H1 (cell line): Measurements from ENCODE around the gene CRTAP. TPM values are rescaled to one million over a fixed set of nuclear protein-coding genes. Genes with fewer than 3 reads are reported as not detected.

ENCODE experiments used
- CTCF ChIA-PET: fragments of 300-600 bp; sonication (Branson Sonifier 250); formaldehyde crosslinking; loops from one replicate; lab custom pipeline; 2021; ENCODE audit not compliant: partially characterized antibody; lab: Charles Lee
- POLR2A ChIA-PET: fragments of 300-600 bp; sonication (Branson Sonifier 250); formaldehyde crosslinking; loops from one replicate; lab custom pipeline; 2021; ENCODE audit warnings: inconsistent platforms; ENCODE audit not compliant: partially characterized antibody; lab: Charles Lee
- DNase-seq, 2 experiments: peaks; one replicate each; pipeline versions ENCODE4 v3.0.0 to v3.0.0-alpha.2; 2010 to 2022; ENCODE audit warnings: low spot score in 2 of 2, low read depth in 1 of 2, mixed read lengths in 1 of 2
- FAIRE-seq: peaks from 2 replicates; lab custom pipeline; 2011; peaks lifted over from hg19 to GRCh38; lab: Jason Lieb, UNC
- H2AFZ ChIP-seq: 2 replicates; pipeline ENCODE4 v1.8.1; 2012; ENCODE audit warnings: low read length, inconsistent platforms
- H2AK5ac ChIP-seq: 2 replicates; pipeline ENCODE4 v1.6.1; 2013; ENCODE audit warnings: low read depth, low read length
- H2BK120ac ChIP-seq: replicated peaks from 2 replicates; pipeline ENCODE3; 2013; ENCODE audit warnings: low read depth, low read length, inconsistent platforms
- H2BK12ac ChIP-seq: 2 replicates; pipeline ENCODE4 v1.6.1; 2013; ENCODE audit warnings: low read depth, low read length
- H2BK15ac ChIP-seq: 2 replicates; pipeline ENCODE4 v1.6.1; 2013; ENCODE audit warnings: low read length
- H2BK20ac ChIP-seq: 2 replicates; pipeline ENCODE4 v1.6.1; 2013; ENCODE audit warnings: low read length
- H2BK5ac ChIP-seq: 2 replicates; pipeline ENCODE4 v1.6.1; 2013; ENCODE audit warnings: low read depth, low read length
- H3K14ac ChIP-seq: 2 replicates; pipeline ENCODE4 v1.6.1; 2013; ENCODE audit warnings: inconsistent platforms; ENCODE audit not compliant: insufficient read length
- H3K18ac ChIP-seq: 2 replicates; pipeline ENCODE4 v1.6.1; 2013; ENCODE audit warnings: low read length; ENCODE audit errors: extremely low read depth
- H3K23ac ChIP-seq: 2 replicates; pipeline ENCODE4 v1.6.1; 2013; ENCODE audit warnings: inconsistent platforms; ENCODE audit not compliant: insufficient read length
- H3K23me2 ChIP-seq: 2 replicates; pipeline ENCODE4 v1.6.1; 2013; ENCODE audit warnings: low read depth, low read length
- H3K27ac ChIP-seq: 2 replicates; pipeline ENCODE4 v1.6.1; 2011; ENCODE audit warnings: low read depth, low read length, inconsistent platforms
- H3K27me3 ChIP-seq, 4 experiments: replicated peaks in 1 of 4; 1 replicate in 1 of 4; 2 replicates in 3 of 4; pipeline versions ENCODE4 v1.6.1 to v1.8.1; 2011 to 2013; ENCODE audit warnings: low read length in 3 of 4, mild to moderate bottlenecking in 3 of 4, inconsistent platforms in 2 of 4, mixed read lengths in 2 of 4, moderate library complexity in 1 of 4; ENCODE audit not compliant: control insufficient read depth in 3 of 4, insufficient read depth in 3 of 4; ENCODE audit errors: extremely low read depth in 1 of 4
- H3K36me3 ChIP-seq, 4 experiments: 2 replicates each; pipeline versions ENCODE4 v1.6.1 to v1.8.1; 2011 to 2013; ENCODE audit warnings: mild to moderate bottlenecking in 4 of 4, low read length in 3 of 4, moderate library complexity in 2 of 4, control low read depth in 1 of 4, inconsistent platforms in 1 of 4; ENCODE audit not compliant: insufficient read depth in 4 of 4, control insufficient read depth in 2 of 4
- H3K4ac ChIP-seq: replicated peaks from 2 replicates; pipeline ENCODE3; 2013; ENCODE audit warnings: low read length, low read depth, mixed read lengths, inconsistent platforms; ENCODE audit not compliant: insufficient read length
- H3K4me1 ChIP-seq, 4 experiments: replicated peaks in 1 of 4; 1 replicate in 1 of 4; 2 replicates in 3 of 4; pipeline versions ENCODE4 v1.6.1 to v1.8.1; 2011 to 2013; ENCODE audit warnings: low read length in 3 of 4, inconsistent platforms in 2 of 4, mixed read lengths in 1 of 4; ENCODE audit not compliant: insufficient read depth in 4 of 4, control insufficient read depth in 3 of 4
- H3K4me2 ChIP-seq, 2 experiments: 2 replicates each; pipeline versions ENCODE4 v1.6.1 to v1.8.1; 2011 to 2013; ENCODE audit warnings: low read depth in 2 of 2, low read length in 2 of 2, control low read depth in 1 of 2, inconsistent platforms in 1 of 2, mild to moderate bottlenecking in 1 of 2; ENCODE audit not compliant: insufficient read depth in 1 of 2
- H3K4me3 ChIP-seq, 4 experiments: fragments of 200-600, 300-600 bp in 1 of 4; sonication (generic), shearing (Covaris generic), sonication (Bioruptor Twin) in 1 of 4; 2 replicates each; pipeline versions ENCODE4 v1.5.1 to v1.8.1; 2011 to 2016; ENCODE audit warnings: low read length in 4 of 4, low read depth in 3 of 4, control low read depth in 2 of 4, inconsistent platforms in 2 of 4, mild to moderate bottlenecking in 2 of 4, mixed read lengths in 1 of 4, moderate library complexity in 1 of 4; ENCODE audit not compliant: insufficient read depth in 2 of 4; ENCODE audit errors: extremely low read depth in 1 of 4
- H3K56ac ChIP-seq: replicated peaks from 2 replicates; pipeline ENCODE3; 2013; ENCODE audit warnings: low read depth, mild to moderate bottlenecking, mixed read lengths, low read length, inconsistent platforms; ENCODE audit not compliant: insufficient read length
- H3K79me1 ChIP-seq: 2 replicates; pipeline ENCODE4 v1.6.1; 2013; ENCODE audit warnings: low read depth, low read length, control low read depth
- H3K79me2 ChIP-seq, 2 experiments: 2 replicates each; pipeline versions ENCODE4 v1.6.1 to v1.8.1; 2012 to 2013; ENCODE audit warnings: low read length in 2 of 2, mild to moderate bottlenecking in 2 of 2, inconsistent platforms in 1 of 2; ENCODE audit not compliant: insufficient read depth in 2 of 2, control insufficient read depth in 1 of 2
- H3K9ac ChIP-seq, 4 experiments: replicated peaks in 1 of 4; 1 replicate in 1 of 4; 2 replicates in 3 of 4; pipeline versions ENCODE4 v1.6.1 to v1.8.1; 2011 to 2013; ENCODE audit warnings: low read depth in 3 of 4, low read length in 3 of 4, control low read depth in 2 of 4, mild to moderate bottlenecking in 2 of 4, moderate library complexity in 2 of 4, inconsistent platforms in 1 of 4; ENCODE audit errors: extremely low read depth in 1 of 4
- H3K9me3 ChIP-seq, 2 experiments: 2 replicates each; pipeline versions ENCODE4 v1.6.1 to v1.8.1; 2012 to 2013; ENCODE audit warnings: mild to moderate bottlenecking in 2 of 2, moderate library complexity in 2 of 2, control low read depth in 1 of 2, inconsistent platforms in 1 of 2, low read depth in 1 of 2, low read length in 1 of 2, mixed read lengths in 1 of 2; ENCODE audit not compliant: insufficient read depth in 2 of 2
- H4K20me1 ChIP-seq, 2 experiments: replicated peaks in 1 of 2; 2 replicates each; pipeline versions ENCODE3 to v1.8.1; 2011 to 2013; ENCODE audit warnings: inconsistent platforms in 2 of 2, low read length in 2 of 2, mild to moderate bottlenecking in 1 of 2; ENCODE audit not compliant: insufficient read depth in 2 of 2, control insufficient read depth in 1 of 2
- H4K5ac ChIP-seq: 2 replicates; pipeline ENCODE4 v1.6.1; 2013; ENCODE audit warnings: low read length, low read depth, mixed read lengths, inconsistent platforms; ENCODE audit not compliant: insufficient read length
- H4K8ac ChIP-seq: 2 replicates; pipeline ENCODE4 v1.8.0; 2013; ENCODE audit warnings: mild to moderate bottlenecking, moderate library complexity, low read length, inconsistent platforms; ENCODE audit not compliant: insufficient read depth; ENCODE audit errors: extremely low read depth
- H4K91ac ChIP-seq: replicated peaks from 2 replicates; pipeline ENCODE3; 2013; ENCODE audit warnings: low read length, mixed read lengths, inconsistent platforms; ENCODE audit not compliant: insufficient read length
- BACH1 ChIP-seq: IDR thresholded peaks from 2 replicates; pipeline ENCODE4 v1.6.1; 2012; ENCODE audit warnings: low read length, improper control_type of control experiment
- GABPA ChIP-seq: IDR thresholded peaks from 2 replicates; pipeline ENCODE4 v1.6.1; 2011; ENCODE audit warnings: mild to moderate bottlenecking, low read length, moderate library complexity, borderline replicate concordance; ENCODE audit not compliant: insufficient read depth
- MAFK ChIP-seq: IDR thresholded peaks from 2 replicates; pipeline ENCODE4 v1.6.1; 2012; ENCODE audit warnings: low read depth, mild to moderate bottlenecking, improper control_type of control experiment, low read length
- RFX5 ChIP-seq: IDR thresholded peaks from 2 replicates; pipeline ENCODE4 v1.6.1; 2011; ENCODE audit warnings: low read depth, low read length, improper control_type of control experiment, borderline replicate concordance
- RXRA ChIP-seq: IDR thresholded peaks from 2 replicates; pipeline ENCODE4 v1.6.1; 2011; ENCODE audit warnings: low read depth, mild to moderate bottlenecking, low read length, moderate library complexity; ENCODE audit not compliant: insufficient read depth
- SIN3A ChIP-seq, 2 experiments: IDR thresholded peaks in 1 of 2; conservative IDR thresholded peaks in 1 of 2; 2 replicates each; pipeline ENCODE4 v1.6.1; 2011 to 2012; ENCODE audit warnings: low read length in 2 of 2, improper control_type of control experiment in 1 of 2, low read depth in 1 of 2, mild to moderate bottlenecking in 1 of 2
- SP1 ChIP-seq: IDR thresholded peaks from 2 replicates; pipeline ENCODE4 v1.6.1; 2011; ENCODE audit warnings: low read depth, low read length
- SP2 ChIP-seq: IDR thresholded peaks from 2 replicates; pipeline ENCODE4 v1.6.1; 2012; ENCODE audit warnings: mild to moderate bottlenecking, low read length, inconsistent platforms
- TAF7 ChIP-seq: optimal IDR thresholded peaks from 2 replicates; pipeline ENCODE3; 2011; ENCODE audit warnings: low read depth, mild to moderate bottlenecking, inconsistent platforms, low read length, moderate library complexity, borderline replicate concordance
- WGBS, 2 experiments: shearing (Covaris generic) in 1 of 2; methylation state at CpG; one replicate each; pipeline versions ENCODE4 v1.1.6 to v1.1.7; 2013 to 2015; ENCODE audit warnings: low lambda C conversion rate in 2 of 2, mixed read lengths in 2 of 2, inconsistent platforms in 1 of 2, low coverage in 1 of 2, missing lambda C conversion rate in 1 of 2; ENCODE audit not compliant: insufficient replicate concordance in 2 of 2, insufficient coverage in 1 of 2, insufficient read length in 1 of 2; ENCODE audit errors: extremely low coverage in 1 of 2, missing lambda C conversion rate in 1 of 2; 5-methylcytosine and 5-hydroxymethylcytosine counted together
- polyA plus RNA-seq, 7 experiments: library from polyadenylated mRNA; depleted of rRNA in 3 of 7; stranded (reverse) in 5 of 7; unstranded in 2 of 7; fragments of >200 nt in 5 of 7; fragments of 200-250 nt in 2 of 7; gene quantifications; 1 replicate in 5 of 7; 2 replicates in 1 of 7; 4 replicates in 1 of 7; pipeline versions ENCODE4 v1.2.1 to v1.2.3, GENCODE V29; 2011 to 2013; ENCODE audit warnings: missing spikeins in 2 of 7, mixed read lengths in 2 of 7
- total RNA-seq: library from RNA; stranded (reverse); fragmentation: NEBNext Ultra II Directional; extraction: Animal tissue kit (Norgen Biotek cat#: 25700); gene quantifications from 2 replicates; pipeline ENCODE4 v1.2.1, GENCODE V29; 2021

CRTAP gene
- total and polyA plus RNA-seq, 2 of the 8 experiments (the other 6 are each of a cell fraction or from before 2014, with no cell fraction given) = 159 to 188 TPM

- Histone ChIP-seq H3K27me3 (no peaks in the 10 kb centered on the region), H2AFZ (no peak overlapping the region), H3K27ac (no peak overlapping the region), H2BK15ac (no peak overlapping the region), H3K9me3 (no peaks in the 10 kb centered on the region), H3K4me1 (no peaks in the 10 kb centered on the region), H3K23me2 (no peaks in the 10 kb centered on the region), H3K14ac (no peak overlapping the region), H3K56ac (no peak overlapping the region), H2AK5ac (no peak overlapping the region), H2BK20ac (no peak overlapping the region), H2BK5ac (no peak overlapping the region), H3K9ac (no peak overlapping the region), H4K8ac (no peak overlapping the region), H3K79me2 (0 out of 4 replicates have a peak, but pooled peaks cover 0 to 3% of the 10 kb centered on the region in 2 experiments), H3K36me3 (no peaks in the 10 kb centered on the region), H4K20me1 (no peaks in the 10 kb centered on the region), H2BK120ac (no peak overlapping the region), H3K79me1 (no peaks in the 10 kb centered on the region), H4K5ac (no peak overlapping the region), H2BK12ac (no peak overlapping the region), H4K91ac (no peak overlapping the region), H3K4ac (no peak overlapping the region), H3K4me2 (no peak overlapping the region), H3K18ac (no peak overlapping the region), H3K23ac (no peak overlapping the region), H3K4me3 (no peak overlapping the region)
- ChIA-PET CTCF (interaction anchor here (1.8 kb wide), 2 partner anchors 9 to 221 kb away, joined by 5 to 7 read pairs; no protein-coding TSS in a partner anchor), POLR2A (no interaction called here)
- 87% methylated on average over 19 of the region's 19 CpGs; no CpG with 5 or more reads in 1 of the 2 experiments for WGBS, 2 experiments
- no peak for DNase-seq
- FAIRE-seq = no peak
- no peak for TF ChIP-seq MAFK
- no peak for TF ChIP-seq TAF7
- no peak for TF ChIP-seq SP2
- no peak for TF ChIP-seq SP1
- no peak for TF ChIP-seq RFX5
- TF ChIP-seq SIN3A (conservative IDR thresholded peaks at IDR 0.05 in 1 of 2, IDR thresholded peaks at IDR 0.05 in 1 of 2; ENCODE audit: low read depth in 1 of 2, low read length in 2 of 2) = no peak
- TF ChIP-seq RXRA = no peak
- no peak for TF ChIP-seq GABPA
- TF ChIP-seq BACH1 = no peak
Observed at GRCh38 chr3:33152363-33153360, 38.8 kb downstream of the CRTAP start.
